Activated CD8-positive, alpha-beta memory T cell treated with anti-CD3 and anti-CD28 coated beads for 36 hours (primary cell): ENCODE data around the gene LIMA1. TPM values are rescaled to one million over a fixed set of nuclear protein-coding genes. Genes with fewer than 3 reads are reported as not detected.

Experiments
- CTCF ChIA-PET: fragments of 350-600 bp; sonication (Branson Sonifier 250); formaldehyde crosslinking; loops from one replicate; lab custom pipeline; 2021; ENCODE audit warnings: antibody characterized with exemption; lab: Charles Lee
- POLR2A ChIA-PET: fragments of 350-600 bp; sonication (Branson Sonifier 250); formaldehyde crosslinking; loops from one replicate; lab custom pipeline; 2021; ENCODE audit warnings: antibody characterized with exemption; lab: Charles Lee
- total RNA-seq, 2 experiments: library from RNA; stranded (reverse); gene quantifications; one replicate each; pipeline ENCODE4 v1.2.3, GENCODE V29; 2021

Gene LIMA1
- total RNA-seq, 2 experiments from 2014 or later, result 83.0 to 85.4 TPM

GRCh38 chr12:50142993-50143392 lies 140.3 kb downstream of the LIMA1 start:
- CTCF ChIA-PET, result interaction anchor here (0.5 to 1.7 kb wide), 4 partner anchors 12 to 33 kb away, joined by 3 to 5 read pairs (median 5); no protein-coding TSS in a partner anchor

GRCh38 chr12:50132505-50133135 lies 150.7 kb downstream of the LIMA1 start:
- ChIA-PET POLR2A (interaction anchor here (0.6 to 0.8 kb wide), 3 partner anchors 21 to 246 kb away, joined by 3 to 4 read pairs (median 3); partner anchors contain the start of gene COX14), CTCF (interaction anchor here (0.7 to 2.7 kb wide), 6 partner anchors 16 to 43 kb away, joined by 3 to 11 read pairs (median 5); partner anchors contain the start of genes CERS5 and COX14)

More at GRCh38 chr12:50142993-50143392, 140.3 kb downstream of the LIMA1 start:
- POLR2A ChIA-PET, result no interaction called here

- CTCF ChIA-PET, result interaction anchor here (0.7 to 2.9 kb wide), 4 partner anchors 13 to 244 kb away, joined by 3 to 15 read pairs (median 4); partner anchors contain the start of gene COX14
- POLR2A ChIA-PET, result interaction anchor here (0.5 to 0.9 kb wide), 2 partner anchors 17 to 903 kb away, joined by 4 to 5 read pairs; partner anchors contain the start of gene COX14
Measured at GRCh38 chr12:50129290-50129689, 154.0 kb downstream of the LIMA1 start.

- ChIA-PET CTCF (interaction anchor here (0.6 to 2.9 kb wide), 3 partner anchors 17 to 856 kb away, joined by 3 to 15 read pairs (median 3); partner anchors contain the start of gene COX14), POLR2A (no interaction called here)
Measured at GRCh38 chr12:50127546-50127945, 155.8 kb downstream of the LIMA1 start.

Other genes with a start within 250 kb of the LIMA1 start
- 10 to 100 TPM; 11.1 to 13.3 TPM for gene ASIC1, start 225.9 kb downstream of the LIMA1 start, total RNA-seq
- gene SMARCD1, start 198.2 kb downstream of the LIMA1 start, total RNA-seq, result 10 to 100 TPM; 75.1 to 76.6 TPM
- gene GPD1, start 179.5 kb downstream of the LIMA1 start, total RNA-seq, result under 1 TPM; 0.40 to 0.44 TPM
- gene COX14, start 171.3 kb downstream of the LIMA1 start, total RNA-seq, result 10 to 100 TPM; 59.2 to 65.5 TPM
- gene CERS5, start 116.2 kb downstream of the LIMA1 start, total RNA-seq, result 10 to 100 TPM; 52.8 to 56.1 TPM
- not detected for gene FAM186A, start 113.1 kb upstream of the LIMA1 start, total RNA-seq
- 100 to 1,000 TPM; 107 to 114 TPM for gene LARP4, start 117.4 kb upstream of the LIMA1 start, total RNA-seq
- 10 to 100 TPM; 21.7 to 22.2 TPM for gene DIP2B, start 221.5 kb upstream of the LIMA1 start, total RNA-seq